GM21447 (cell line): ENCODE data around the gene ATAT1.

Experiments used
- ATAC-seq: cut with Tn5 transposase; IDR thresholded peaks from one replicate; pipeline ENCODE4 v1.9.1; 2021; ENCODE audit not compliant: unreplicated experiment

The ATAT1 gene

GRCh38 chr6:30613251-30614043 lies 13.2 kb upstream of the ATAT1 start:
- ATAC-seq: no peak

- no peak for ATAC-seq
Measured at GRCh38 chr6:30614044-30614842, 12.4 kb upstream of the ATAT1 start.

- ATAC-seq: peak; percentile 41
Measured at GRCh38 chr6:30614843-30615218, 11.8 kb upstream of the ATAT1 start.

GRCh38 chr6:30615219-30615957 lies 11.3 kb upstream of the ATAT1 start:
- no peak for ATAC-seq

- ATAC-seq: no peak
Measured at GRCh38 chr6:30615958-30616810, 10.5 kb upstream of the ATAT1 start.

- peak; percentile 72 for ATAC-seq
Measured at GRCh38 chr6:30616811-30617564, 9.7 kb upstream of the ATAT1 start, which contains the start of gene PPP1R10. TSS of gene PPP1R10 (minus strand) at chr6:30617243. CDS start at chr6:30609944, 7,299 bp downstream.

GRCh38 chr6:30617565-30618269 lies 9.0 kb upstream of the ATAT1 start, which contains the start of gene MRPS18B:
TSS of gene MRPS18B (plus strand) at chr6:30617840. CDS start at chr6:30617866, 26 bp downstream.
- ATAC-seq: peak; percentile 65

- ATAC-seq: no peak
Measured at GRCh38 chr6:30618270-30618797, 8.3 kb upstream of the ATAT1 start.

GRCh38 chr6:30619561-30619960 lies 7.1 kb upstream of the ATAT1 start:
- no peak for ATAC-seq

- no peak for ATAC-seq
Measured at GRCh38 chr6:30625511-30625910, 1.2 kb upstream of the ATAT1 start.

GRCh38 chr6:30635834-30636233 lies 9.2 kb downstream of the ATAT1 start:
- no peak for ATAC-seq

- no peak for ATAC-seq
Measured at GRCh38 chr6:30640481-30640880, 13.8 kb downstream of the ATAT1 start.

- no peak for ATAC-seq
Measured at GRCh38 chr6:30641048-30641447, 14.4 kb downstream of the ATAT1 start.

- no peak for ATAC-seq
Measured at GRCh38 chr6:30643656-30644055, 17.0 kb downstream of the ATAT1 start.

GRCh38 chr6:30644769-30645168 lies 18.1 kb downstream of the ATAT1 start:
- no peak for ATAC-seq

- no peak for ATAC-seq
Measured at GRCh38 chr6:30645989-30646388, 19.3 kb downstream of the ATAT1 start.

GRCh38 chr6:30646450-30647241 lies 20.0 kb downstream of the ATAT1 start, which contains the start of gene C6orf136:
TSS of gene C6orf136 (plus strand) at chr6:30647133. CDS start at chr6:30647232, 99 bp downstream.
- ATAC-seq: peak; percentile 47
